ENCODE results near the gene TMPRSS11B.
"Not testable (repeated sequence)": the region's sequence is repeated elsewhere in the genome, so short reads cannot be mapped to it uniquely, and the experiment has no call there.

TMPRSS11B gene

GRCh38 chr4:68283714-68284113, 38.2 kb upstream of the TMPRSS11B start:
- Histone ChIP-seq H3K4ac (ENCODE audit: low read length) (no peak overlapping the region), H2BK5ac (ENCODE audit: low read length) (no peak overlapping the region), H4K8ac (ENCODE audit: low read depth, low read length) (no peak overlapping the region), H3K18ac (ENCODE audit: low read length) (no peak overlapping the region), H3K4me3 (ENCODE audit: low read length in 2 of 2) (no peak overlapping the region), H3K27ac (replicated peaks; ENCODE audit: low read length) (no peak overlapping the region), H3K4me1 (ENCODE audit: control insufficient read depth in 2 of 2, insufficient read depth in 1 of 2, low read depth in 1 of 2, low read length in 2 of 2) (peaks cover 0 to 3% of the 10 kb centered on the region in 2 donors), H2BK12ac (ENCODE audit: low read length) (no peak overlapping the region), H2BK120ac (ENCODE audit: low read depth, low read length) (no peak overlapping the region), H2AFZ (ENCODE audit: low read length) (no peak overlapping the region), H3K4me2 (ENCODE audit: insufficient read depth, low read length, poor library complexity, severe bottlenecking) (no peak overlapping the region), H3K36me3 (replicated peaks in 1 of 2; ENCODE audit: control insufficient read depth in 2 of 2, insufficient read depth in 2 of 2, low read length in 2 of 2) (no peaks in the 10 kb centered on the region), H3K23ac (ENCODE audit: low read depth, low read length, poor library complexity) (no peak overlapping the region), H4K91ac (ENCODE audit: low read depth, low read length, poor library complexity) (no peak overlapping the region), H3K14ac (ENCODE audit: low read length) (no peak overlapping the region), H3K9ac (ENCODE audit: low read depth, low read length, poor library complexity) (no peak overlapping the region), H2BK15ac (ENCODE audit: low read length) (no peak overlapping the region), H3K79me1 (ENCODE audit: low read depth, low read length) (no peaks in the 10 kb centered on the region), H2AK5ac (ENCODE audit: low read depth, low read length) (no peak overlapping the region), H3K9me3 (replicated peaks in 1 of 2; ENCODE audit: control insufficient read depth in 2 of 2, insufficient read depth in 1 of 2, low read depth in 1 of 2, low read length in 2 of 2) (no peaks in the 10 kb centered on the region), H3K27me3 (ENCODE audit: control insufficient read depth in 3 of 3, insufficient read depth in 3 of 3, low read depth in 1 of 3, low read length in 3 of 3) (no peaks in the 10 kb centered on the region)
- DNase-seq (ENCODE audit: low spot score), result no peak
- no CpG with 5 or more reads among the region's 3 CpGs for WGBS, 2 donors (ENCODE audit: extremely low coverage in 2 of 2, insufficient read length in 2 of 2, insufficient replicate concordance in 1 of 2)

- WGBS, 2 donors (ENCODE audit: extremely low coverage in 2 of 2, insufficient read length in 2 of 2, insufficient replicate concordance in 1 of 2), result no CpG with 5 or more reads among the region's 2 CpGs
These were observed 37.6 kb upstream of the TMPRSS11B start for GRCh38 chr4:68283095-68283494.

GRCh38 chr4:68281796-68282740, 36.6 kb upstream of the TMPRSS11B start:
- not testable (repeated sequence) for H4K91ac ChIP-seq (ENCODE audit: low read depth, low read length, poor library complexity); H3K4me3 ChIP-seq (ENCODE audit: low read length in 2 of 2); H3K9ac ChIP-seq (ENCODE audit: low read depth, low read length, poor library complexity); H3K9me3 ChIP-seq (replicated peaks in 1 of 2; ENCODE audit: control insufficient read depth in 2 of 2, insufficient read depth in 1 of 2, low read depth in 1 of 2, low read length in 2 of 2); H3K27me3 ChIP-seq (ENCODE audit: control insufficient read depth in 3 of 3, insufficient read depth in 3 of 3, low read depth in 1 of 3, low read length in 3 of 3); H3K4me2 ChIP-seq (ENCODE audit: insufficient read depth, low read length, poor library complexity, severe bottlenecking); H4K8ac ChIP-seq (ENCODE audit: low read depth, low read length); H3K23ac ChIP-seq (ENCODE audit: low read depth, low read length, poor library complexity); H3K4me1 ChIP-seq (ENCODE audit: control insufficient read depth in 2 of 2, insufficient read depth in 1 of 2, low read depth in 1 of 2, low read length in 2 of 2); H3K79me1 ChIP-seq (ENCODE audit: low read depth, low read length); H3K36me3 ChIP-seq (replicated peaks in 1 of 2; ENCODE audit: control insufficient read depth in 2 of 2, insufficient read depth in 2 of 2, low read length in 2 of 2); DNase-seq (ENCODE audit: low spot score); H2BK12ac ChIP-seq (ENCODE audit: low read length); H3K27ac ChIP-seq (replicated peaks; ENCODE audit: low read length); H2BK15ac ChIP-seq (ENCODE audit: low read length); H2AFZ ChIP-seq (ENCODE audit: low read length); H2BK120ac ChIP-seq (ENCODE audit: low read depth, low read length); H3K4ac ChIP-seq (ENCODE audit: low read length); H3K14ac ChIP-seq (ENCODE audit: low read length); H2BK5ac ChIP-seq (ENCODE audit: low read length); H3K18ac ChIP-seq (ENCODE audit: low read length); H2AK5ac ChIP-seq (ENCODE audit: low read depth, low read length)
- no CpG with 5 or more reads among the region's 10 CpGs for WGBS, 2 donors (ENCODE audit: extremely low coverage in 2 of 2, insufficient read length in 2 of 2, insufficient replicate concordance in 1 of 2)

More at GRCh38 chr4:68283095-68283494, 37.6 kb upstream of the TMPRSS11B start:
- Histone ChIP-seq H2AFZ (ENCODE audit: low read length) (no peak overlapping the region), H3K4me2 (ENCODE audit: insufficient read depth, low read length, poor library complexity, severe bottlenecking) (no peak overlapping the region), H3K27me3 (ENCODE audit: control insufficient read depth in 3 of 3, insufficient read depth in 3 of 3, low read depth in 1 of 3, low read length in 3 of 3) (no peaks in the 10 kb centered on the region), H3K18ac (ENCODE audit: low read length) (no peak overlapping the region), H2BK12ac (ENCODE audit: low read length) (no peak overlapping the region), H4K8ac (ENCODE audit: low read depth, low read length) (no peak overlapping the region), H3K79me1 (ENCODE audit: low read depth, low read length) (no peaks in the 10 kb centered on the region), H3K4ac (ENCODE audit: low read length) (no peak overlapping the region), H4K91ac (ENCODE audit: low read depth, low read length, poor library complexity) (no peak overlapping the region), H3K36me3 (replicated peaks in 1 of 2; ENCODE audit: control insufficient read depth in 2 of 2, insufficient read depth in 2 of 2, low read length in 2 of 2) (no peaks in the 10 kb centered on the region), H3K9ac (ENCODE audit: low read depth, low read length, poor library complexity) (no peak overlapping the region), H3K4me3 (ENCODE audit: low read length in 2 of 2) (no peak overlapping the region), H3K9me3 (replicated peaks in 1 of 2; ENCODE audit: control insufficient read depth in 2 of 2, insufficient read depth in 1 of 2, low read depth in 1 of 2, low read length in 2 of 2) (no peaks in the 10 kb centered on the region), H2BK5ac (ENCODE audit: low read length) (no peak overlapping the region), H3K23ac (ENCODE audit: low read depth, low read length, poor library complexity) (no peak overlapping the region), H2BK120ac (ENCODE audit: low read depth, low read length) (no peak overlapping the region), H3K27ac (replicated peaks; ENCODE audit: low read length) (no peak overlapping the region), H2BK15ac (ENCODE audit: low read length) (no peak overlapping the region), H3K14ac (ENCODE audit: low read length) (no peak overlapping the region), H3K4me1 (ENCODE audit: control insufficient read depth in 2 of 2, insufficient read depth in 1 of 2, low read depth in 1 of 2, low read length in 2 of 2) (no peaks in the 10 kb centered on the region), H2AK5ac (ENCODE audit: low read depth, low read length) (no peak overlapping the region)
- no peak for DNase-seq (ENCODE audit: low spot score)

- Histone ChIP-seq H3K18ac (ENCODE audit: low read length) (no peak overlapping the region), H3K79me1 (ENCODE audit: low read depth, low read length) (no peaks in the 10 kb centered on the region), H3K4me1 (ENCODE audit: control insufficient read depth in 2 of 2, insufficient read depth in 1 of 2, low read depth in 1 of 2, low read length in 2 of 2) (peaks cover 0 to 2% of the 10 kb centered on the region in 2 donors), H3K23ac (ENCODE audit: low read depth, low read length, poor library complexity) (no peak overlapping the region), H2AFZ (ENCODE audit: low read length) (no peak overlapping the region), H2BK12ac (ENCODE audit: low read length) (no peak overlapping the region), H2BK120ac (ENCODE audit: low read depth, low read length) (no peak overlapping the region), H3K4me3 (ENCODE audit: low read length in 2 of 2) (no peak overlapping the region), H3K9ac (ENCODE audit: low read depth, low read length, poor library complexity) (no peak overlapping the region), H3K27ac (replicated peaks; ENCODE audit: low read length) (no peak overlapping the region), H2BK15ac (ENCODE audit: low read length) (no peak overlapping the region), H2AK5ac (ENCODE audit: low read depth, low read length) (no peak overlapping the region), H3K9me3 (replicated peaks in 1 of 2; ENCODE audit: control insufficient read depth in 2 of 2, insufficient read depth in 1 of 2, low read depth in 1 of 2, low read length in 2 of 2) (no peaks in the 10 kb centered on the region), H3K4ac (ENCODE audit: low read length) (no peak overlapping the region), H2BK5ac (ENCODE audit: low read length) (no peak overlapping the region), H3K36me3 (replicated peaks in 1 of 2; ENCODE audit: control insufficient read depth in 2 of 2, insufficient read depth in 2 of 2, low read length in 2 of 2) (no peaks in the 10 kb centered on the region), H4K8ac (ENCODE audit: low read depth, low read length) (no peak overlapping the region), H3K4me2 (ENCODE audit: insufficient read depth, low read length, poor library complexity, severe bottlenecking) (no peak overlapping the region), H3K27me3 (ENCODE audit: control insufficient read depth in 3 of 3, insufficient read depth in 3 of 3, low read depth in 1 of 3, low read length in 3 of 3) (no peaks in the 10 kb centered on the region), H4K91ac (ENCODE audit: low read depth, low read length, poor library complexity) (no peak overlapping the region), H3K14ac (ENCODE audit: low read length) (no peak overlapping the region)
- no peak for DNase-seq (ENCODE audit: low spot score)
- WGBS, 2 donors (ENCODE audit: extremely low coverage in 2 of 2, insufficient read length in 2 of 2, insufficient replicate concordance in 1 of 2), result no CpG with 5 or more reads among the region's 2 CpGs
These were observed 32.5 kb upstream of the TMPRSS11B start for GRCh38 chr4:68278029-68278428.

Data from neuronal stem cell (in vitro differentiated cells).